Thyroid gland (tissue), 4 donors: ENCODE results near the gene FAM117B.
"Not testable (repeated sequence)": the region's sequence is repeated elsewhere in the genome, so short reads cannot be mapped to it uniquely, and the experiment has no call there.

Source experiments
- POLR2A ChIP-seq, 2 donors: fragments of 450-650 bp; IDR thresholded peaks; one replicate each; pipeline ENCODE4 v1.6.1; 2017; ENCODE audit warnings: antibody characterized with exemption in 2 of 2, mild to moderate bottlenecking in 2 of 2, moderate library complexity in 1 of 2
- TF ChIP-seq, protein P1 (sequence below), 6 experiments: fragments of 200-600 bp in 3 of 6; fragments of 450-650 bp in 3 of 6; sonication (generic) in 3 of 6; IDR thresholded peaks; one replicate each; pipeline ENCODE4 v1.5.1; 2016 to 2019; ENCODE audit warnings: antibody characterized with exemption in 6 of 6, mild to moderate bottlenecking in 2 of 6, inconsistent platforms in 1 of 6, moderate library complexity in 1 of 6

DNA sequence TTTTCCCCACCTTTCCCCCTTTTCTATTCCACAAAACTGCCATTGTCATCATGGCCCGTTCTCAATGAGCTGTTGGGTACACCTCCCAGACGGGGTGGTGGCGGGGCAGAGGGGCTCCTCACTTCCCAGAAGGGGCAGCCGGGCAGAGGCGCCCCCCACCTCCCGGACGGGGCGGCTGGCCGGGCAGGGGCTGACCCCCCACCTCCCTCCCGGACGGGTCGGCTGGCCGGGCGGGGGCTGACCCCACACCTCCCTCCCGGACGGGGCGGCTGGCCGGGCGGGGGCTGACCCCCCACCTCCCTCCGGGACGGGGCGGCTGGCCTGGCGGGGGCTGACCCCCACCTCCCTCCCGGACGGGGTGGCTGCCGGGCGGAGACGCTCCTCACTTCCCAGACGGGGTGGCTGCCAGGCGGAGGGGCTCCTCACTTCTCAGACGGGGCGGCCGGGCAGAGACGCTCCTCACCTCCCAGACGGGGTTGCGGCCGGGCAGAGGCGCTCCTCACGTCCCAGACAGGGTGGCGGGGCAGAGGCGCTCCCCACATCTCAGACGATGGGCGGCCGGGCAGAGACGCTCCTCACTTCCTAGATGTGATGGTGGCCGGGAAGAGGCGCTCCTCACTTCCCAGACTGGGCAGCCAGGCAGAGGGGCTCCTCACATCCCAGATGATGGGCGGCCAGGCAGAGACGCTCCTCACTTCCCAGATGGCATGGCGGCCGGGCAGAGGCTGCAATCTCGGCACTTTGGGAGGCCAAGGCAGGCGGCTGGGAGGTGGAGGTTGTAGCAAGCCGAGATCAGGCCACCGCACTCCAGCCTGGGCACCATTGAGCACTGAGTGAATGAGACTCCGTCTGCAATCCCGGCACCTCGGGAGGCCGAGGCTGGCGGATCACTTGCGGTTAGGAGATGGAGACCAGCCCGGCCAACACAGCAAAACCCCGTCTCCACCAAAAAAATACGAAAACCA is 80.5 kb downstream of the FAM117B start:
- TF ChIP-seq POLR2A (IDR thresholded peaks at IDR 0.05) = not testable (repeated sequence)
- TF ChIP-seq, protein P1, sequence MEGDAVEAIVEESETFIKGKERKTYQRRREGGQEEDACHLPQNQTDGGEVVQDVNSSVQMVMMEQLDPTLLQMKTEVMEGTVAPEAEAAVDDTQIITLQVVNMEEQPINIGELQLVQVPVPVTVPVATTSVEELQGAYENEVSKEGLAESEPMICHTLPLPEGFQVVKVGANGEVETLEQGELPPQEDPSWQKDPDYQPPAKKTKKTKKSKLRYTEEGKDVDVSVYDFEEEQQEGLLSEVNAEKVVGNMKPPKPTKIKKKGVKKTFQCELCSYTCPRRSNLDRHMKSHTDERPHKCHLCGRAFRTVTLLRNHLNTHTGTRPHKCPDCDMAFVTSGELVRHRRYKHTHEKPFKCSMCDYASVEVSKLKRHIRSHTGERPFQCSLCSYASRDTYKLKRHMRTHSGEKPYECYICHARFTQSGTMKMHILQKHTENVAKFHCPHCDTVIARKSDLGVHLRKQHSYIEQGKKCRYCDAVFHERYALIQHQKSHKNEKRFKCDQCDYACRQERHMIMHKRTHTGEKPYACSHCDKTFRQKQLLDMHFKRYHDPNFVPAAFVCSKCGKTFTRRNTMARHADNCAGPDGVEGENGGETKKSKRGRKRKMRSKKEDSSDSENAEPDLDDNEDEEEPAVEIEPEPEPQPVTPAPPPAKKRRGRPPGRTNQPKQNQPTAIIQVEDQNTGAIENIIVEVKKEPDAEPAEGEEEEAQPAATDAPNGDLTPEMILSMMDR (IDR thresholded peaks at IDR 0.05) = not testable (repeated sequence)
